ENCODE results near the gene RPIA.

The RPIA gene

GRCh38 chr2:88686320-88686719, 5.2 kb upstream of the RPIA start:
- DNase-seq: no peak

DNA sequence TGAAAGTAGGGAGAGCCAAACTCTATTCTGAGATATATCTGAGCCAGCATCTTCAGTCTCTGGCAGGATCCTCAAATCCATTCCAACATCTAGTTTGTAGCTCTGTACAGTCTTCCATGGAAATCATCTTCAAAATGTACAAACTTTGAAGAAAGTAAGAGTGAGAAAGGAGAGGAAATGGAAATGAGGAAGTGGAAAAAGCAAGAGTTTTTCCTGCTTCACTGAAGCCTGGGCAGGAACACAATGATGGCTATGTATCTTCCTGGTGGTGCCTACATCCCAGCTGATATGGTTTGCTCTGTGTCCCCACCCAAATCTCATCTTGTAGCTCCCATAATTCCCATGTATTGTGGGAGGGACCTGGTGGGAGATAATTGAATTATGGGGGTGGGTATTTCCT, 4.1 kb upstream of the RPIA start:
- DNase-seq: no peak

DNA sequence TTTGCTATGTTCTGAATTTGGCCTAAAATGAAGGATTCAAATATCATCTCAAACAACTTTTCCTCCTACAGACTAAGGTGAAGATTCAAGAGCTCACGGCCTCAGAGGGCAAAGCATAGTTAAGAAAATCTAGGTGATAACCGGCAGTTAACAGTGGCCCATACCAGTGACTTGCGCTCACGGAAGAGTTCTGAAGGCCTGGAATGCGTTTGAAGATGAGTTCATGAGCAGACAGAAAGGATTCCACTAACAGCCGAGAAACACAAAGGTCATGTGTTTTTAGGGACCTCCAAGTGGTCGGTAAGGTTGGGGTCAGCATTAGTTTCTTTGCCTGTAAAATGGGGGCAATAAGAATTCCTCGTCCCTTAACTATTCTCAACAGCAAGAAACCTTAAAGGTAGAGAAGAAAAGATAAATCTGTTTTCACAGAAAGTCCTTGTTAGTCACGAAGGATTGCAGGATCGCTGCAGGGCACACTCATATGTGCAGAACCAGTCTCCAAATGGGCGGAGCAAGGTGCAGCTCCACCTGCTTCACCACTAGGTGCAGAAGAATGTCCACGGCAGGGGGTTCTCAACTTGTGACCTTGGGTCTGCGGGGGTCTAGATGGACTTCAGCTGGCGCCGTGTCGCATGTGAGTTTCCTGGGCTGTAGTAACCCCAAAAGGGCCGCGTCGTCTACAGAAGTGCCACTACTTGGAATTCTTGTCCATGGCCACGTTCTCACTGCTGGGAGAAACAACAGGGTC, 708 bp upstream of the RPIA start:
- DNase-seq: no peak

DNA sequence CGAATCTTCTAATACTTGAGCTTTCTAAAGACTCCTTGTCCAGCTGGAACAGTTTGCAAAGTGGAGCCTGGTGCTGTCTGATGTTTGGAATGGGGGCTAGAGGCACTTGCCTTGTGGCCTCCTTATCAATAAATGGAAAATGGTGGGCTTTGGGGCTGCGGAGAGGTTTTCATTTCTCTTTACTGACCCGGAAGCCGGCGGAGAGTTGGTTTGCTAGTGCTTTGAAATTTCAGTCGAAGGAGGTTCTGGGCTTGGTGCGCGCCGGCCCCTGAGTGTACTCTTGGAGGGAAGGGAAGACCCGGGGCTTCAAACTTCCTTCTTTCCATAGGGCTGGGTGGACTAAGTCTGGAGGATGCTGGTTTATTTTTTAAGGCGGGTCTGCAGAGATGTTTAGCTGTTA, 714 bp downstream of the RPIA start:
- no peak for DNase-seq

DNA sequence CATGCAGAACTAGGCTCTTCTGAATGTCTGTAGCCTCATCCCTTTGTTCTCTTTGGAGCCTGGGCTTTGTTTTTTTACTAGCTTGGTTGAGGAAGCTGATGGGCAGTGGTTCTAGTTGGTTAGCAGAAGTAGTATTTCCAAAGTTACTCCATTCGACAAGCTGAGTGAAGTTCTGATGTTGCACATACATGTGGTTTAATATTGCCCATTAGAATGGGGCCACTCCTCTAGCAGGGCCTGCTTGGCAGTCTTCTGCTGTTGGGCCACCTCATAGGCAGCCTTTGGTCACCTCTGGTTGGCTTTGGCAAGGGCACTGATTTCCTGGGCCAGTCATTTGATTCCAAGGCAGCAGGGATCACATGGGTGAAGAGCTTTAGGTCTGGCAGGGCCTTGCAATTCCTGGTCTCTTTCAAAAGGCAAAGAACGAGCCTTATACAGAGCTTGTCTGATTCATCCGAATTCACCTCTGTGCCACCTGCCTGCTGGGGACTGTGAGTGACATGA, 2.5 kb downstream of the RPIA start:
- DNase-seq: no peak

- no peak for DNase-seq
Measured at GRCh38 chr2:88696611-88697010, 5.1 kb downstream of the RPIA start.

DNA sequence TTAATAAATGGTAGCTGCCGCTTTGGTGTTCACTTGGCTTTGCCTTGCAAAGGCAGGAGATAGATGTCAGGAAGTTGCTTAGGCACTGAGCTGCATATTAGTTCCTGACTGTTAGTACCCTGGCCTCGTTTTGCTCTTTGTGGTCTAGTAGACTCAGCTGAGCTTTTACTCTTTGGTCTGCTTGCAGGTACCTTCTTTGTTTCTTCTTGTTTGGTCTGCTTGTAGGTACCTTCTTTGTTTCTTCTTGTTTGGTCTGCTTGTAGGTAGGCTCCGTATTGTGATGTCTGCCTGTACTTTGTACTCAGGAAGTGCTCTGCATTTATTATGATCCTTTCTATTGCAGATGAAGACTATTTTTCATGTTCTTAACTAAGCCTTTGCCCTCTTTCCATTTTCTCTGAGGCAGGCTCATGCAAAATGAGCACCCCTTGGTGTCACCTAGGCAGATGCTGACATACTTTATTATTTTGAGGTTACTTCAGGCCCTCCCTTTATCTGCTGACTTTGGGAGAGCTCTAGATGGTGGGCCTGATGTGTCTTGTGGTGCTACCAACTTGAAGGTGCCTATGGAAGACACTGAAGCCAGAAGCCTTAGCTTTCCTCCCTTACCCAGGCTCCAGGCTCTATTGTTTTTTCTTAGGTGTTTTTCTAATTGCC, 6.0 kb downstream of the RPIA start:
- DNase-seq: no peak

GRCh38 chr2:88698027-88698413, 6.5 kb downstream of the RPIA start:
- no peak for DNase-seq

- DNase-seq: no peak
Measured at GRCh38 chr2:88698498-88699233, 7.2 kb downstream of the RPIA start.

- no peak for DNase-seq
Measured at GRCh38 chr2:88707003-88707402, 15.5 kb downstream of the RPIA start.

- DNase-seq: no peak
Measured at GRCh38 chr2:88709181-88709631, 17.7 kb downstream of the RPIA start.

DNA sequence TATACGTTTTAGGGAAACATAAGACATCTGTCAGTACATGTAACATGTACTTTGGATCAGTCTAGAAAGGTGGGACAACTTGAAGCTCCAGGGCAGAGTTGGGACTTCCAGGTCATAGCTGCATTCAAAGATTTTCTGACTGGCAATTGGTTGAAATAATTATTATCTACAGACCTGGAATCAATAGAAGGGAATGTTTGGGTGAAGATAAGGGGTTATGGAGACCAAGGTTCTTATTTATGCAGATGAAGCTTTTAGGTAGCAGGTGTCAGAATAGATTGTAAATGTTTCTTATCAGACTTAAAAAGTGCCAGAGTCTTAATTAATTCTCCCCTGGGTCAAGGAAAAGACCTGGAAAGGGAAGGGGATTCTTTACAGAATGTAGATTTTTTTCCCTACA, 19.8 kb downstream of the RPIA start:
- DNase-seq: no peak

DNA sequence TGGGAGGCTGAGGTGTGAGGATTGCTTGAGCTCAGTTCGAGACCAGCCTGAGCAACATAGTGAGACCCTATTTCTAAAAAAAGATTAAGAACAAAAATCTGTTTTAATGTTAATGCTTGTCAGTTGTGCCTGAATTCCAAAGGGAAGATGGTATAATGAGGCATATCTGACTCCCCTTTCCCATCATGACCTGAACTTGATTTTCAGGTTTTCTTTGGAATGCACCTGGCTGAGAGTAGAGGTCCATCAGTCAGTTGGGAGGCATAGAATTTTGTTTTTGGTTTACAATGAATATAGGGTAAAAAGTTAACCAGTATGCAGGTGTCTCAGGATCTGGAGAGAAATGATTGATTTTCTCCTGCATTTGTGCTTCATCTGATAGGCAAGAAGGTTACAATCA, 20.4 kb downstream of the RPIA start:
- DNase-seq: no peak

DNA sequence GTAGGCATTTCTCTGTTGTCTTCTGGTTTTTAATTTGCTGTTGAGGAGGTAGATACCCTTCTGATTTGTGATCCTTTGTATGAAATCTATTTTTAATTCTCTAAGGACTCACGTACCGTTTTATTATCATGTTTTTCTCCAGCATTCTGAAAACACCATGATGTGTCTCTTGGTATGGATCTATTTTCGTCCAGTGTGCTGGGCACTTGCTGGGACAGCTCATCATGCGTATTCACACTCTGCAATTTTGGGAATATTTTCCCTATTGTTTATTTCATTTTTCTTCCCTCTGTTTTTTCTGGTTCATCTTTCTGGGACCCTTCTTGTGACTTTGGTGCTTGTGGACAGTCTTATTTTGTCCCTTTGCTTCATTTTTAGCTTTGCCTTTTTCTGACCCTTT, 21.9 kb downstream of the RPIA start:
- no peak for DNase-seq

- no peak for DNase-seq
Measured at GRCh38 chr2:88714667-88715066, 23.2 kb downstream of the RPIA start.

GRCh38 chr2:88720399-88720798, 28.9 kb downstream of the RPIA start:
- no peak for DNase-seq

- DNase-seq: no peak
Measured at GRCh38 chr2:88721268-88721667, 29.8 kb downstream of the RPIA start.

DNA sequence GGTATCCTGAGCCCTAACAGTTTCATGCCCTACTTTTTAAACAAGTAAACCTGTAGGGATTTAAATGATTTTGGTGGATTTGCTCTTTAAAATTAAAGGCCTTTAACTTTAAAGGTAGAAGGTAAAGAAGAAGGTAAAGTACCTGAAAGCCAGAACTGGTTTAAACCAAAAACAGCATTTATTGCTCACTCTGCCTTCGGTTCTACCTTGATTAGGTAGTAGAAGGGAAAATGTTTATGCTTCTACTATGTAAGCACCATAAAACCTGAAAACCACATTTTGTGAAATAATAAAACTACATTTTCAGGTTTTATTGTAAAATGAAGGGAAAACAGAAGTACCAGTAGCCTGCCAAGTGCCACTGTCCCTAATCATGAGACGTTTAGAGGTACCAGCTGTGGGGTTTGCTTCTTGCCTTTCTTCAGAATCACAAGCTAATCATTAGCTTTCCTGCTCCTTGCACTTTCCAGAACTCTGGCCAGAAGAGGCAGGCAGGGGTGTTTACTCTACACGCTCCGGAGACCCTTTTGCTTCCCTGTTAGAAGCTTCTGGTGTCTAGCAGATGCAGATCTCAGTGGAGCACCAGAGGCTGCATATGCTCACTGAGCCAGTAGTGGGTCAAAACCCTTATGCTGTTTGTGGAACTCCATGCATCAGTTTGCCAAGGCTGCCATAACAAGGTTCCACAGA, 33.3 kb downstream of the RPIA start:
- DNase-seq: no peak

DNA sequence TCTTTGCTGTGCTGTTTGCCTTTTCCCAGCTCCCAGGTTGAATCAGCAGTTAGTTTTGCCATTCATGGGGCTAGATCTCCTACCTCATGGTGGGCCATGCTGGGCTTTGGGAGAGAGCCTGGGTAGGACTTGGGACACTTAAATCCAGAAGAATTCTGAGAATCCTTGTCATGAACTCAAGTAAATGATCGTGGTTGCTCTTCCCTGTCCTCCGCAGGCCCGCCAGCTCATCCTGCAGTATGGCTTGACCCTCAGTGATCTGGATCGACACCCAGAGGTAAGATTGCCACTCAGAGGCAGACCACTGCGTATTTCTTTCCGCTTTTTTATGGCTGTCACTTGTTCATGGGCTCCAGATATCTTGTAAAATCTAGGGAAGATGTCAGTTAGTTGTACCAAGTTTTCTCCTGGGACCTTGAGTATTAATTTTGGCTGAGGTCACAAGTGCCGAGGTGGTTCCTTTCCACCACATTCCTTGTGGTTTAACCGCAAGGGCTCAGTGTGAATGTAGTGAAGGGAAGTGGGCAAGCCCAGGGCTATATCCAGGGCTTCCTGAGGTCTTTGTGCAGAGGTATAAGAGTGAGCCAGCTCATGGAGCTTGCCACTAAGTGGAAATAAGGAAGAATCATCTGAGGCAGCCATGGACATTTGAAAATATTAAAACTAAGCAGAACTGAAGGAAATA, 37.7 kb downstream of the RPIA start:
- DNase-seq: no peak

GRCh38 chr2:88733155-88733902, 41.9 kb downstream of the RPIA start:
- DNase-seq: no peak

GRCh38 chr2:88735133-88735532, 43.7 kb downstream of the RPIA start:
- DNase-seq: no peak

GRCh38 chr2:88735853-88736252, 44.4 kb downstream of the RPIA start:
- no peak for DNase-seq
